Activated CD8-positive, alpha-beta memory T cell treated with anti-CD3 and anti-CD28 coated beads, Interleukin-2, amount 10 ng/mL, durations not matched to agents 7 days and 5 days (primary cell): ENCODE measurements around the gene CPAMD8. TPM values are rescaled to one million over a fixed set of nuclear protein-coding genes. Genes with fewer than 3 reads are reported as not detected.
"Not testable (repeated sequence)": the region's sequence is repeated elsewhere in the genome, so short reads cannot be mapped to it uniquely, and the experiment has no call there.

Experiments used
- ATAC-seq: fragments of 150-1000 bp; cut with Tn5 transposase; one replicate; pipeline ENCODE4 v1.10.0; 2021; ENCODE audit warnings: moderate library complexity
- CTCF ChIA-PET: fragments of 350-600 bp; sonication (Branson Sonifier 250); formaldehyde crosslinking; loops from one replicate; lab custom pipeline; 2021; ENCODE audit warnings: antibody characterized with exemption; lab: Charles Lee
- DNase-seq: peaks from one replicate; pipeline ENCODE4 v3.0.0-alpha.2; 2020
- H3K27ac Mint-ChIP-seq: one replicate; pipeline ENCODE4 v1.8.0; 2021; ENCODE audit warnings: mild to moderate bottlenecking, mixed read lengths
- H3K27me3 Mint-ChIP-seq: one replicate; pipeline ENCODE4 v1.8.0; 2021; ENCODE audit warnings: mixed read lengths
- H3K36me3 Mint-ChIP-seq: one replicate; pipeline ENCODE4 v1.8.0; 2021; ENCODE audit warnings: mild to moderate bottlenecking, mixed read lengths
- H3K4me1 Mint-ChIP-seq: one replicate; pipeline ENCODE4 v1.8.0; 2021; ENCODE audit warnings: mixed read lengths
- H3K4me3 Mint-ChIP-seq: one replicate; pipeline ENCODE4 v1.8.0; 2021; ENCODE audit warnings: mild to moderate bottlenecking, moderate library complexity, mixed read lengths
- H3K9me3 Mint-ChIP-seq: one replicate; pipeline ENCODE4 v1.8.0; 2022; ENCODE audit warnings: low read depth, mixed read lengths
- total RNA-seq, 2 experiments: library from RNA; stranded (reverse); gene quantifications; one replicate each; pipeline ENCODE4 v1.2.3, GENCODE V29; 2021

The CPAMD8 gene
- total RNA-seq, 2 experiments from 2014 or later, result 0.21 to 1.3 TPM

DNA sequence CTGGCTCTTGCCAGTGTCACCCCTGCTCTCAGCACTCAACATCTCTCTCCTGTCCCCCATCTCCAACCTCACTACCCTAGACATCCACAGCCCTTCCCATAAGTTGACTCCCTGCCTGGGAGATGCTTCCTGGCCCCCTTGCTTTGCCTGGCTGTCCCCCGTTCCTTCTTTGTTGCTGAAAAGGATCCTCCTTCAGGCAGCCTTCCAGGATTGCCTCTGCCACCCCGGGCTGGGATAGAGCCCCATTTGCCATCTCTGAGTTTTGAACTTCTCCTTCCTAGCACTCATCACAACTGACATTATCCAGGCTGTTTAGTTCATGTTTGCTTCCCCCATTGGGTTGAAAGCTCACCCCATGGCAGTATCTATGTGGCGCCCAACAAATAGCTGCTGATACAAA, 20.0 kb downstream of the CPAMD8 start:
- CTCF ChIA-PET, result no interaction called here
- H3K4me1 Mint-ChIP-seq, result peaks cover 5% of the 10 kb centered on the region
- no peaks in the 10 kb centered on the region for H3K36me3 Mint-ChIP-seq
- DNase-seq (no peak), ATAC-seq (no peak)
- no peaks in the 10 kb centered on the region for H3K27me3 Mint-ChIP-seq
- H3K27ac Mint-ChIP-seq, result no peak overlapping the region
- H3K4me3 Mint-ChIP-seq, result no peak overlapping the region
- no peaks in the 10 kb centered on the region for H3K9me3 Mint-ChIP-seq

DNA sequence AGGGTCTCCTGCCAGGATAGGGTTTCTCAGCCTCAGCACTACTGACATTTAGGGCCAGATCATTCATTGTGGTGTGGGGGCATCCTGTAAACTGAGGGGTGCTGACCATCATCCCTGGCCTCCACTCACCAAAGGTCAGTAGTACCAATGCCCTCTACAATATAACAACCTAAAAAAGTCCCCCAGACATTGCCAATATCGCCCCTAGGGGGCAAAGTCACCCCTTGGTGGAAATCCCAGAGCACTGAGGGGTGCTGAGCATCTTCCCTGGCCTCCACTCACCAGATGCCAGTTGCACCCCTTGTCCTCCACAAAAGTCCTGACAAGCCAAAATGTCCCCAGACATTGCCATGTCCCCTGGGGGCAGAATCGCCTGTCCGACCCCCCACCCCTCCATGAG, 21.6 kb downstream of the CPAMD8 start:
- ATAC-seq, result no peak
- Mint-ChIP-seq H3K27me3 (no peaks in the 10 kb centered on the region), H3K4me3 (no peak overlapping the region), H3K4me1 (peaks cover 9% of the 10 kb centered on the region), H3K9me3 (no peaks in the 10 kb centered on the region), H3K27ac (no peak overlapping the region), H3K36me3 (no peaks in the 10 kb centered on the region)
- CTCF ChIA-PET, result no interaction called here
- no peak for DNase-seq

DNA sequence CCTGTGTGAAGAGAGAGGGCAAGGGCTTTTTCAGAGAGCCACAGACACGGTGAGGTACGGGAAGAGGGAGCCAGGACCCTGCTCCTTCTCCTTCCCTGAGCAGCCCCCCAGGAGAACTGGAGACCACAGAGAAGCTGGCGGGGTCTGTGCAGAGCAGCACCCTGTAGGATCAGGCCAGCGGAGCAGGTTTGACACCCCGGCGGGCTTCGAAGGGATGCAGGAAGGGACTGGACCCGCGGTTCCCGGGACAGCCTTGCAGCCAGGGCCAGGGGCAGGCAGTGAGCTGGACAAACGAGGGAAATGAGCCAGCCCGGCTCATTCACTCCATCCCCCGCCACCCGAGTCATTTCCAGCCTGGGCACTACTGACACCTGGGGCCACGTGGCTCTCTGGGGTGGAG, 22.2 kb downstream of the CPAMD8 start:
- Mint-ChIP-seq H3K4me1 (peaks cover 9% of the 10 kb centered on the region), H3K27me3 (no peaks in the 10 kb centered on the region), H3K36me3 (no peaks in the 10 kb centered on the region), H3K4me3 (no peak overlapping the region), H3K9me3 (no peaks in the 10 kb centered on the region), H3K27ac (no peak overlapping the region)
- CTCF ChIA-PET, result no interaction called here
- DNase-seq, result no peak
- no peak for ATAC-seq

GRCh38 chr19:17002455-17002854, 24.2 kb downstream of the CPAMD8 start:
- peaks cover 9% of the 10 kb centered on the region for H3K4me1 Mint-ChIP-seq
- H3K9me3 Mint-ChIP-seq, result peaks cover 4% of the 10 kb centered on the region
- H3K27ac Mint-ChIP-seq, result no peak overlapping the region
- H3K4me3 Mint-ChIP-seq, result no peak overlapping the region
- no peaks in the 10 kb centered on the region for H3K27me3 Mint-ChIP-seq
- DNase-seq (no peak), ATAC-seq (no peak)
- CTCF ChIA-PET, result interaction anchor here (0.6 kb wide), 1 partner anchor 230 kb away, joined by 3 read pairs; no protein-coding TSS in a partner anchor
- no peaks in the 10 kb centered on the region for H3K36me3 Mint-ChIP-seq

DNA sequence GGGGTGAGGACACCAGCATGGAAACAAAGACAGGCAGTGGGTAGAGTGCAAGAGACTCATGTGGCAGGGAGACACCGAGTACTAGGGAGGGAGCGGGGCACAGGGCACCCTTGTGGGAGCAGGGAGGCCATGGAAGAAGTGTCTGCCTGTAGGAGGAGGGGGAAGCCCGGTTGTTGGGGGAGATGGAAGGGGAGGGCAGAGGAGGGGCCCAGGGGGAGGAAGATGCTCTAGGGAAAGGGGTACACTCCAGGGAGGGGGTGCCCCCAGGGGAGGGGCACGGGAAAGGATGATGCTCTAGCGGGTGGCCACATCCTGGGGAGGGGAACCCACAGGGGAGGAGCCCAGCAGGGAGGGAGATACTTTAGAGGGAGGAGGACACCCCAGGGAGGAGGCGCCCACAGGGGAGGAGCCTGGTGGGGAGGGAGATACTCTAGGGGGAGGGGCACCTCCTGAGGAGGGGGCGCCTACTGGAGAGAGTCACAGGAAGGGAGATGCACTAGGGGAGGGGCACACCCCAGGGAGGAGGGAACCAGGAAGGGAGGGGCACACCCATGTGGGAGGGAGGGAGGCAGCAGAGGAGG, 24.9 kb downstream of the CPAMD8 start:
- no peaks in the 10 kb centered on the region for H3K36me3 Mint-ChIP-seq
- CTCF ChIA-PET, result no interaction called here
- ATAC-seq (peak; percentile 89), DNase-seq (peak; percentile 85)
- peaks cover 9% of the 10 kb centered on the region for H3K4me1 Mint-ChIP-seq
- peak overlapping the region; percentile 74 for H3K27ac Mint-ChIP-seq
- H3K27me3 Mint-ChIP-seq, result no peaks in the 10 kb centered on the region
- peak overlapping the region; percentile 2 for H3K4me3 Mint-ChIP-seq
- H3K9me3 Mint-ChIP-seq, result peaks cover 4% of the 10 kb centered on the region

GRCh38 chr19:16998635-16999194, 27.9 kb downstream of the CPAMD8 start:
- ATAC-seq (no peak), DNase-seq (no peak)
- H3K36me3 Mint-ChIP-seq, result no peaks in the 10 kb centered on the region
- no peak overlapping the region for H3K4me3 Mint-ChIP-seq
- no peak overlapping the region for H3K27ac Mint-ChIP-seq
- H3K27me3 Mint-ChIP-seq, result no peaks in the 10 kb centered on the region
- H3K4me1 Mint-ChIP-seq, result peaks cover 9% of the 10 kb centered on the region
- CTCF ChIA-PET, result no interaction called here
- H3K9me3 Mint-ChIP-seq, result peaks cover 6% of the 10 kb centered on the region

GRCh38 chr19:16996838-16997490, 29.6 kb downstream of the CPAMD8 start:
- H3K4me3 Mint-ChIP-seq, DNase-seq, H3K27me3 Mint-ChIP-seq, H3K9me3 Mint-ChIP-seq, CTCF ChIA-PET, H3K27ac Mint-ChIP-seq, ATAC-seq, H3K4me1 Mint-ChIP-seq, H3K36me3 Mint-ChIP-seq: not testable (repeated sequence)

DNA sequence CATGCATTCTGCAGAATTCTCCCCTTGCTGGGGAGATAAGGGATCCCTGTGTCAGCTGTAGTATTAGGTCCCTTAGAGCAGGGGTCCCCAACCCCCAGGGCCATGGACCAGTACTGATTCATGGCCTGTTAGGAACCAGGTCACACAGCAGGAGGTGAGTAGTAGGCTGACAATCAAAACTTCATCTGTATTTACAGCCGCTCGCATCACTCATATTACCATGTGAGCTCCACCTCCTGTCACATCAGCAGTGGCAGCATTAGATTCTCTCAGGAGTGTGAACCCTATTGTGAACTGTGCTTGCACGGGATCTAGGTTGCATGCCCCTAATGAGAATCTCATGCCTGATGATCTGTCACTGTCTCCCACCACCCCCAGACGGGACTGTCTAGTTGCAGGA, 37.9 kb downstream of the CPAMD8 start:
- H3K4me1 Mint-ChIP-seq, result no peaks in the 10 kb centered on the region
- H3K27ac Mint-ChIP-seq, result no peak overlapping the region
- ATAC-seq, result no peak
- H3K36me3 Mint-ChIP-seq, result no peaks in the 10 kb centered on the region
- DNase-seq, result no peak
- no peak overlapping the region for H3K4me3 Mint-ChIP-seq
- CTCF ChIA-PET, result no interaction called here
- H3K9me3 Mint-ChIP-seq, result peaks cover 5% of the 10 kb centered on the region
- H3K27me3 Mint-ChIP-seq, result peaks cover 5% of the 10 kb centered on the region

DNA sequence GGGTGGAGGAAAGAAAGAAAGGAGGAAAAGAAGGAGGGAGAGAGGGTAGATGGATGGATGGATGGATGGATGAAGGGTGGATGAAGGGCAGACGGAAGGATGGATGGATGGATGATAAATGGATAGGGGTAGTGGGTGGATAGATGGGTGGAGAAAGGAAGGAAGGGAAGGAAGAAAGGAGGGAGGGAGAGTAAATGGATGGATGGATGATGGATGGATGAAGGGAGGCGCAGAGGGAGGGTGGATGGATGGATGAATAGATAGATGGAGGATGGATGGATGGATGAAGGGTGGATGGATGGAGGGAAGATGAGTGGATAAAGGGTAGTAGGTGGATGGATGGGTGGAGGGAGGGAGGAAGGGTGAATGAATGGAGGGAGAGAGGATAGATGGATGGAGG, 41.2 kb downstream of the CPAMD8 start:
- ATAC-seq, result no peak
- no peak overlapping the region for H3K4me3 Mint-ChIP-seq
- no peaks in the 10 kb centered on the region for H3K4me1 Mint-ChIP-seq
- no peaks in the 10 kb centered on the region for H3K36me3 Mint-ChIP-seq
- no peak for DNase-seq
- peaks cover 5% of the 10 kb centered on the region for H3K27me3 Mint-ChIP-seq
- CTCF ChIA-PET, result no interaction called here
- peaks cover 6% of the 10 kb centered on the region for H3K9me3 Mint-ChIP-seq
- H3K27ac Mint-ChIP-seq, result no peak overlapping the region

DNA sequence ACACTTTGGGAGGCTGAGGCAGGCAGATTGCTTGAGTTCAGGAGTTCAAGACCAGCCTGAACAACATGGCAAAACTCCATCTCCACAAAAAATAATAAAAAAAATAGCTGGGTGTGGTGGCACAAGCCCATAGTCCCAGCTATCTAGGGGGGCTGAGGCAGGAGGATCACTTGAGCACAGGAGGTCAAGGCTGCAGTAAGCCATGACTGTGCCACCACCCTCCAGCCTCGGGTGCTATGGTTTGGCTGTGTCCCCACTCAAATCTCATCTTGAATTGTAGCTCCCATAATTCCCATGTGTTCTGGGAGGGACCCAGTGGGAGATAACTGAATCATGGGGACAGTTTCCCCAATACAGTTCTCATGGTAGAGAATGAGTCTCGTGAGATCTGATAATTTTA, 44.0 kb downstream of the CPAMD8 start:
- H3K36me3 Mint-ChIP-seq, H3K27ac Mint-ChIP-seq, CTCF ChIA-PET, DNase-seq, H3K27me3 Mint-ChIP-seq, H3K4me1 Mint-ChIP-seq, ATAC-seq, H3K4me3 Mint-ChIP-seq: not testable (repeated sequence)
- H3K9me3 Mint-ChIP-seq, result peaks cover 12% of the 10 kb centered on the region

DNA sequence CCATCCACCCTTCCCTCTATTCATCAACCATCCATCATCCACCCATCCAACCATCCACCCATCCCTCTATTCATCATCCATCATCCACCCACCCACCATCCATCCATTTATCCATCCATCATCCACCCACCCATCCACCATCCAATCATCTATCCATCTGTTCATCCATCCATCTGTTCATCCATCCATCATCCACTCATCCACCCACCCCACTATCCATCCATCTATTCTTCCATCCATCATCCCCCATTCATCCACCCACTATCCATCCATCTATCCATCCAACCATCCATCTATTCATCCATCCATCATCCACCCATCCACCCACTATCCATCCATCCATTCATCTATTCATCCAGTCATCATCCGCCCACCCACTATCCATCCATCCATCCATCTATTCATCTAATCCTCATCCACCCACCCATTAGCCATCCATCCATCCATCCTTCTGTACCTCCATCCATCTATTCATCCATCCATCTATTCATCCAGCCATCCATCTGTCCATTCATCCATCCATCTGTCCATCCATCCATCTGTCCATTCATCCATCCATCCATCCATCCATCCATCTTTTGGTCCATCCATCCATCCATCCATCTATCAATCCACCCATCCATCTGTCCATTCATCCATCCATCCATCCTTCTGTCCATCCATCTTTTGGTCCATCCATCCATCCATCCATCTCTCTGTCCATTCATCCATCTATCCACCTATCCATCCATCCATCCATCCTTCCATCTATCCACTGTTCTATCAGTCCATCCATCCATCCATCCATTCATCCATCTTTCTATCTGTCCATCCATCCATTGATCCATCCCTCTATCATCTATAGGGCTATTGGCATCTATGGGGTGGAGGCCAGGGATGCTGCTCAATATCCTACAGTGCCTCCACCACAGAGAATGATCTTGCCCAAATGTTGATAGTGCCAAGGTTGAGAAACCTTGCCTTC, 47.5 kb downstream of the CPAMD8 start:
- H3K27me3 Mint-ChIP-seq, result peaks cover 1% of the 10 kb centered on the region
- peaks cover 12% of the 10 kb centered on the region for H3K9me3 Mint-ChIP-seq
- H3K36me3 Mint-ChIP-seq, result no peaks in the 10 kb centered on the region
- ATAC-seq (no peak), DNase-seq (no peak)
- CTCF ChIA-PET, result no interaction called here
- no peak overlapping the region for H3K4me3 Mint-ChIP-seq
- H3K27ac Mint-ChIP-seq, result no peak overlapping the region
- H3K4me1 Mint-ChIP-seq, result no peaks in the 10 kb centered on the region

GRCh38 chr19:16978156-16978555, 48.5 kb downstream of the CPAMD8 start:
- ATAC-seq (no peak), DNase-seq (no peak)
- peaks cover 7% of the 10 kb centered on the region for H3K9me3 Mint-ChIP-seq
- H3K4me1 Mint-ChIP-seq, result no peaks in the 10 kb centered on the region
- H3K4me3 Mint-ChIP-seq, result no peak overlapping the region
- CTCF ChIA-PET, result no interaction called here
- no peaks in the 10 kb centered on the region for H3K27me3 Mint-ChIP-seq
- H3K27ac Mint-ChIP-seq, result no peak overlapping the region
- H3K36me3 Mint-ChIP-seq, result no peaks in the 10 kb centered on the region

DNA sequence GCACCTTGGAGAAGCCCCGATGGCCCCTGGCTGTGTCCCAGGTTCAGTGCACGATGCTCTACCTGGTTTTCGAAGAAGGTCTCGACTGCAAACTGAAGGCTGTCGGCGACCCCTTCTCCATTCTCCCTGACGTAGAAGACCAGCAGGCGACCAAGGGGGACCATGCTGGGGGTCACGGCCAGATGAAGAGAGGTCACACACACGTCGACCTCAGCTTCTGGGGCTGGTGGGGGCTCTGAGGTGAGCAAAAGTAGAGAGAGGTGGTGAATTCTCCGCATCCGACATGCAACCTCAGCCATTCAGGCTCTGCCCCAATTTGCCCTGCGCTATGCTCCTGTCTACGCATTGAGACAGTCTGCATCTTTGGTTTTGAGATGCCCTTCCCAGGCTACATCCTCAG, 49.3 kb downstream of the CPAMD8 start:
- no peaks in the 10 kb centered on the region for H3K27me3 Mint-ChIP-seq
- DNase-seq (no peak), ATAC-seq (no peak)
- no peaks in the 10 kb centered on the region for H3K36me3 Mint-ChIP-seq
- no peak overlapping the region for H3K27ac Mint-ChIP-seq
- CTCF ChIA-PET, result no interaction called here
- peaks cover 7% of the 10 kb centered on the region for H3K9me3 Mint-ChIP-seq
- H3K4me3 Mint-ChIP-seq, result no peak overlapping the region
- no peaks in the 10 kb centered on the region for H3K4me1 Mint-ChIP-seq
